Right cardiac atrium (tissue), 5 donors: Measurements from ENCODE around the gene C19orf67. TPM values are rescaled to one million over a fixed set of nuclear protein-coding genes. Genes with fewer than 3 reads are reported as not detected.
A peak's percentile ranks its signal among the peaks of the same experiment; 100 is the strongest.

Experiments
- ATAC-seq, 2 donors: fragments of 200-7000 bp; cut with Tn5 transposase; one replicate each; pipeline versions ENCODE4 v1.8.0 to v1.9.1; 2020; ENCODE audit warnings: moderate library complexity in 2 of 2, mild to moderate bottlenecking in 1 of 2
- DNase-seq, 3 donors: peaks; one replicate each; pipeline ENCODE4 v3.0.0-alpha.2; 2020
- H3K27ac ChIP-seq: one replicate; pipeline ENCODE4 v1.5.1; 2013; ENCODE audit warnings: mild to moderate bottlenecking, low read length, control low read depth, moderate library complexity
- H3K27me3 ChIP-seq: one replicate; pipeline ENCODE4 v1.6.1; 2013; ENCODE audit not compliant: control insufficient read depth, insufficient read depth
- H3K4me1 ChIP-seq: one replicate; pipeline ENCODE4 v1.6.1; 2013; ENCODE audit warnings: low read length; ENCODE audit not compliant: control insufficient read depth, insufficient read depth
- H3K4me3 ChIP-seq: one replicate; pipeline ENCODE4 v1.5.1; 2013; ENCODE audit warnings: low read length, control low read depth
- H3K9me3 ChIP-seq: one replicate; pipeline ENCODE4 v1.6.1; 2013; ENCODE audit warnings: low read length; ENCODE audit not compliant: control insufficient read depth
- WGBS: extraction: QIAGEN DNeasy Blood & Tissue Kit; methylation state at CpG from one replicate; pipeline ENCODE4 v1.1.7; 2013; 5-methylcytosine and 5-hydroxymethylcytosine counted together
- intact Hi-C, 4 donors: fragments of 100-400 bp; cut with DNase I; formaldehyde crosslinking; loops; one replicate each; pipeline versions ENCODE4 v1.11.0 to v1.14.0; 2022 to 2023
- polyA plus RNA-seq: library from polyadenylated mRNA; stranded (reverse); fragments of 200-250 nt; gene quantifications from one replicate; pipeline ENCODE4 v1.2.3, GENCODE V29; 2013
- total RNA-seq, 4 donors: library from RNA; stranded (reverse); fragmentation: NEBNext Ultra II Directional; extraction: Animal tissue kit (Norgen Biotek cat#: 25700); gene quantifications; one replicate each; pipeline ENCODE4 v1.2.1, GENCODE V29; 2021
- donor health status: healthy with polysubstance abuse.
- donor health status: DM: no; HTN: yes; CAD: no.
- donor health status: DM: no; HTN: no; CAD: no.
- donor health status: DM: no; HTN: yes; CAD: no; lungs with severe emphysema.
- donor health status: DM: yes; HTN: yes; CAD: no.

The C19orf67 gene
- total and polyA plus RNA-seq, 5 donors, result not detected

DNA sequence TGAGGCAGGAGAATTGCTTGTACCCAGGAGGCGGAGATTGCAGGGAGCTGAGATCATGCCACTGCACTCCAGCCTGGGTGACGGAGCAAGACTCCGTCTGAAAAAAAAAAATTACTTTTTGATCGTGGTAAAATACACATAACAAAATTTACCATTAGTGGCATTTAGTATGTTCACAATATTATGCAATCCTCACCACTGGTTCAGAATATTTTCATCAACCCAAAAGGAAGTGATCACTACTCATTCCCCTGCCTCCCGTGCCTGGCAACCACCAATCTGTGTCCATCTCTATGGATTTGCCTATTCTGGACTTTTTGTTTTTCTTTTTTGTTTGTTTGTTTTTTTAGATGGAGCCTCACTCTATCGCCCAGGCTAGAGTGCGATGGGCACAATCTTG lies 22.5 kb downstream of the C19orf67 start:
- H3K27ac ChIP-seq, result no peak overlapping the region
- DNase-seq, result no peak
- H3K4me3 ChIP-seq, result no peak overlapping the region
- H3K27me3 ChIP-seq, result no peaks in the 10 kb centered on the region
- H3K4me1 ChIP-seq, result no peaks in the 10 kb centered on the region
- no peaks in the 10 kb centered on the region for H3K9me3 ChIP-seq
- intact Hi-C loops, result no loop called here
- 78% methylated on average over 7 of the region's 7 CpGs for WGBS
- no peak for ATAC-seq

DNA sequence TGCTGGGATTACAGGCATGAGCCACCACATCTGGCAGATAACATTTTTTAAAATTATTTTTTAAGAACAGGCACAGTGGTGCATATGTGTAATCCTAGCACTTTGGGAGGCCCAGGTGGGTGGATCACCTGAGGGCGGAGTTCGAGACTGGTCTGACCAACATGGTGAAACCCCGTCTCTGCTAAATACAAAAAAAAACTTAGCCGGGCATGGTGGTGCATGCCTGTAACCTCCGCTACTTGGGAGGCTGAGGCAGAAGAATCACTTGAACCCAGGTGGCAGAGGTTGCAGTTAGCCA lies 23.1 kb downstream of the C19orf67 start:
- Histone ChIP-seq H3K4me3 (no peak overlapping the region), H3K27me3 (no peaks in the 10 kb centered on the region), H3K4me1 (no peaks in the 10 kb centered on the region), H3K9me3 (no peaks in the 10 kb centered on the region), H3K27ac (no peak overlapping the region)
- ATAC-seq (no peak), DNase-seq (no peak)
- WGBS, result 91% methylated on average over 5 of the region's 5 CpGs
- intact Hi-C loops, result no loop called here

DNA sequence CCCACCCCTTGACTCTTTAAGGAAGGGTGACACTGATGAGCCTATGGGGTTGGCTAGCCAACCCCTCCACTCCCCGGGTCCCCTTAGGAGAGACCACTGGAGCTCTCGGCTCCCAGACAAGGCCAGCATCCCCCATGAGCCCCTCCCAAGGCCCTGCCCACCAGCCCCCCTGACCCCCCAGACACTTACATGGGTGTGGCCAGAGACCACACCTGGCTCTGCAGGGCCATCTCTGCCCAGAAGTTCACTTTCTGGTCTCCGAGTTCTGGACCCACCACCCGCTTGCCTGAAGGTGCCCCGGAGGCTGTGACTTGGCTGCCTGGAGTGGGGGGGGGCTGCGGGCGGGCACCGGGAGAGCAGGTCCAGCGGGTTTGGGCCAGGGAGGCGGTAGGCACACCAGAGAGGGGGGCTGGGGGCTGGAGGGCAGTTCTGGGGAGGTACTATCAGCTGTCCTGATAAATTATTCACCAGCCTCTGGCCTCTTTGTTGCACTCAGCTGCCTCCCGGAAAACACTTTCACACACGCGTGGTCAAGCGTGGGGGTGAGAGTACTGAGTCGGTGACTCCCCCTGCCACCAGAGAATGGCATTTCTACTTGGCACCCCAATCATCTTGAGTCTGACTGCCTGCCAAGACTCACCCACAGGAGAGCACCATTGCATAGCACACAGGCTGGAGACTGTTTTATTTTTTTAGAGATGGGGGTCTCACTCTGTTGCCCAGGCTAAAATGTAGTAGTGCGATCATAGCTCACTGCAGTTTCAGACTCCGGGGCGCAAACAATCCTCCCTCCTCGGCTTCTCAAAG lies 23.6 kb downstream of the C19orf67 start, which contains the start of gene PALM3:
TSS of gene PALM3 (minus strand) at position 326 of the 807 bp plus-strand sequence. CDS start at position 230, 96 bp downstream.
- Histone ChIP-seq H3K9me3 (no peaks in the 10 kb centered on the region), H3K4me1 (no peaks in the 10 kb centered on the region), H3K27ac (no peak within 1 kb of the TSS), H3K4me3 (no peak within 1 kb of the TSS), H3K27me3 (no peaks in the 10 kb centered on the region)
- intact Hi-C loops, result no loop called here
- DNase-seq (no peak), ATAC-seq (no peak)
- 66% methylated on average over 19 of the region's 19 CpGs for WGBS

DNA sequence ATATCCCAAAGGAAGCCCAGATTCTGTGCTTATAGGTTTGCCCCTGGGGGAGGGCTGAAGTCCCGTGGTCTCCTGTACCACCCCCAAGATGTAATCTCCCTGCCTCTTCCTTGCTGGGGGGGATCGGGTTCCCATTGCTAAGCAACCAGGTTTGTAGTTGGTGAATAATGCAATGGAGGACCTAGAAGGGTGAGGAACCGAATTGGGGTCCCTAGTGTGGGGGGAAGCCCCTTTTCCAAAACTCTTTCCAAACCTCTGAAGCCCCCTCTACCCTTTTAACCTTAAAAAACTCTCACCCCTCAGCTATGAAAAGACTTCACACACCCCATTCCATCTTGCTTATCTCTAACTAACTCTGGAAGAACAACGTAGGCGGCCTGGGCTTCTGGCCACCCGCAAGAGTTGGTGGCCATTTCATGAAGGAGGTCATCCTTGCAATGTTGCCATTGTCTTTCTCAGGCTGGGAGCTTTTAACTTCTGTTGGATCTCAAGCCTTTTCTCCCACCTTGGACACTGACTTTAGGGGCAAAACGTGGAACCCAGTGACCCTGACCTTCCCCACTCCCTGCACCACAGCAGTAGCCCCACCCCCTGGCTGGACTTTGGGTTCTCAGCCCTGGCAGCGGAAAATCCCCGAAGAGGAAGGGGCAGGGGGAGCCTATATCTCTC lies 24.4 kb downstream of the C19orf67 start:
- DNase-seq (no peak), ATAC-seq (no peak)
- WGBS, result 44% methylated on average over 9 of the region's 9 CpGs
- no peaks in the 10 kb centered on the region for H3K27me3 ChIP-seq
- no peak overlapping the region for H3K4me3 ChIP-seq
- H3K27ac ChIP-seq, result no peak overlapping the region
- intact Hi-C loops, result no loop called here
- H3K9me3 ChIP-seq, result no peaks in the 10 kb centered on the region
- no peaks in the 10 kb centered on the region for H3K4me1 ChIP-seq

DNA sequence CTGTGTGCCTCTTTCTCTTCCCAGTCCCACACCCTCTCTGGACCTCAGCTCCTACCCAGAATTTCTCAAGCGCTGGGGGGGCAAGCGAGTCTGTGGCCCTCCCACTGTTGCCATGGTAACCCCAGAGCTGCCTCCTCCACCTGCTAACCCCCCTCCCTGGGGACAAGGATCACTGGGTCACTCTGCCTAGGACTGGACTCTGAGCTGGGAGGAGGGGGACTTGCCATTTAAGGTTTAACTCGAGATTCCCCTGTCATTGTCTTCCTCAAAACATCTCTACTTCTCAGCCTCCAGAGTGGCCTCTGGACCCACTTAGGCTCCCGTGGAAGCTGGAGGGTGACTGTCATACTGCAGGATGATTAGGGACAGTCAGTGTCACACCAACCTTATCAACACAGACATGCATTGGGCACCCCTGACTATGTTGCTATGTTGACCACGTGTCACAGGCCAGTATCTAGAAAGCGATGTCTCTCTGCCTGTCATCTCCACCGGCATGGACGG lies 25.9 kb downstream of the C19orf67 start:
- no peaks in the 10 kb centered on the region for H3K27me3 ChIP-seq
- H3K4me1 ChIP-seq, result no peaks in the 10 kb centered on the region
- no peaks in the 10 kb centered on the region for H3K9me3 ChIP-seq
- WGBS, result 48% methylated on average over 8 of the region's 8 CpGs
- DNase-seq, result no peak
- H3K27ac ChIP-seq, result no peak overlapping the region
- intact Hi-C loops, result no loop called here
- ATAC-seq, result no peak
- H3K4me3 ChIP-seq, result no peak overlapping the region

DNA sequence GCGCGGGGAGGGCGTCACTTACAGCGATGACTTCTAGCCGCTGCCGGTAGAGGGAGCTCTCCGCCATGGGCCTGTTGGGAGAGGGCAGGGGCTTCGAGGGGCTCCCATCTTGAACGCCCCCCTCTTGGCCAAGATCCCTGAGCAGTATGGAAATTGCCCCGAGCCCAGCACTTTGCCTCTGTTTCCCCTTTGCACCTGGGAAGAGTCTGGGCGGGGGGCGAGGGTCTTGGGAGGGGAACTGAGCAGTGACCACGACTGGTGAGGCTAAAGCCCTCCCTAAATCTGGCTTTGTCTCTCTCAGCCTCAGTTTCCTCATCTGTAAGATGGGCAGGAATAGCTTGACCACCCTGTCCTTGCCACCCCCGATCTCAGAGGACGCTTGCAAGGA lies 26.5 kb downstream of the C19orf67 start:
- peak in 1 of 3 donors; percentile 63 for DNase-seq
- Histone ChIP-seq H3K4me1 (no peaks in the 10 kb centered on the region), H3K9me3 (no peaks in the 10 kb centered on the region), H3K4me3 (no peak overlapping the region), H3K27me3 (no peaks in the 10 kb centered on the region), H3K27ac (no peak overlapping the region)
- 18% methylated on average over 15 of the region's 15 CpGs for WGBS
- peak in 1 of 2 donors; percentile 14 for ATAC-seq
- intact Hi-C loops, result no loop called here

DNA sequence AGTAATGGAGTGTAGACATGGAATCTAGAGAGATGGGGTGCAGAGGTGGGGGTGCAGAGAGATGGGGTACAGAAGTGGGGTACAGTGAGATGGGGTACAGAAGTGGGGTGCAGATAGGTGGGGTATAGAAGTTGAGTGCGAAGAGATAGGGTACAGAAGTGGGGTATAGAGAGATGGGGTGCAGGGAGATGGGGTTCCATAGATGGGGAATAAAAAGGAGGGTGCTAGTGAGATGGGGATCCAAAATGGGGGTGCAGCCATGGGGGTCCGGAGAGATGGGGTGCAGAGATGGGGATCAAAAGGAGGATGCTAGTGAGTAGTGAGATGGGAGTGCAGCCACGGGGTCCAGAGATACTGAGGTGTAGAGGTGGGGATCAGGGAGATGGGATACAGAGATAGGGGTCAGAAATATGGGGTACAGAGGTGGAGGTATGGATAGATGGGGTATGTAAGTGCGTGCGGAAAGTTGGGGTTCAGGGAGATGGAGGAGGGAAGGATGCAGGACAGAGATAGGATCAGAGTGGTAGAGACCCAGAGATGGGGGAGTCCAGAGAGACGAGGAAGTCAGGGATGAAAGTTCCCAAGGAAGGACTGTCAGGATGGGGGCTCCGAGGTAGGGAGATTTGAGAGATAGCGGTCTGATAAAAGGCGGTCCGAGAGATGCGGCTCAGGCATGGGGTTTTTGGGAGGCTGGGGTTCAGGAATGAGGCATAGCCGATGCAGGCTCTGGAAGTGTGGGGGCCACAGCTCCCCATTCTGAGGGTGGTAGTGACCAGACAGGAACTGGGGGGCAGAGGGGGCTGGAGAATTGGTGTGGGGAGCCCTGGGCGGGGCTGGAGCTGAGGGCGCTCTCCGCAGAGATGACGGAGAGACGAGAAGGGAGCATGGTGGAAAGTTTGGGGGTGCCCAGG lies 27.1 kb downstream of the C19orf67 start:
- Histone ChIP-seq H3K27ac (no peak overlapping the region), H3K4me3 (no peak overlapping the region), H3K9me3 (no peaks in the 10 kb centered on the region), H3K27me3 (no peaks in the 10 kb centered on the region), H3K4me1 (no peaks in the 10 kb centered on the region)
- intact Hi-C loops, result no loop called here
- ATAC-seq (no peak), DNase-seq (no peak)
- 23% methylated on average over 17 of the region's 17 CpGs for WGBS

DNA sequence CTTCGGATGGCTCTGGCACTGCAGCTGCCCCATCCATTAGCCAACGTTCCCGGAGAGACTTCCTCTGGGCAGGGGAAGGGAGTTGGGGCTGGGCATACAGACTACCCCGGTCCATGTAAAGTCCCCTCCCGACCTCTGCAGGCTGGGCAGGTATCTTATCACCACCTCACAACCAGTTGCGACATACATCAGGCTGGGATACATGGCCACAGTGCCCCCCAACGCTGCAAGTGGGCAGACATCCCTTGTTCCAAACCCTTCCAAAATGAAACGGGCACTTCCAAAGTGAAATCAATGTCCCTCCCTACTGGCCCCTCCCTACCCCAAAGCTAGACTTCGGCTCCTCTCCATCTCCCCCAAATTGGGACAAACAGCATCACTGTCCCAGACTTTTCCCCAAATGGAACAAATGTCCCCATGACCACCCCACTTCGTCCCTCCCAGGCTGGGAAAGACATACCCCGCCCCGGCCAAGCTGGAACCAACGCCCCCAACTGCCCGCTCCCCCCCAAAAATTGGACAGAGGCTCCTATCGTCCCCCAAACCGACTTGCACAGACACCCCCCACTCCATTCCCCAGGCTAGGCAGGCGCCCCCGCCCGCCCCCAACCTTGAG lies 28.7 kb downstream of the C19orf67 start:
- H3K27ac ChIP-seq, result no peak overlapping the region
- 25% methylated on average over 19 of the region's 19 CpGs for WGBS
- H3K27me3 ChIP-seq, result no peaks in the 10 kb centered on the region
- intact Hi-C loops, result no loop called here
- ATAC-seq (no peak), DNase-seq (no peak)
- H3K4me1 ChIP-seq, result no peaks in the 10 kb centered on the region
- no peaks in the 10 kb centered on the region for H3K9me3 ChIP-seq
- peak overlapping the region; percentile 53 for H3K4me3 ChIP-seq

DNA sequence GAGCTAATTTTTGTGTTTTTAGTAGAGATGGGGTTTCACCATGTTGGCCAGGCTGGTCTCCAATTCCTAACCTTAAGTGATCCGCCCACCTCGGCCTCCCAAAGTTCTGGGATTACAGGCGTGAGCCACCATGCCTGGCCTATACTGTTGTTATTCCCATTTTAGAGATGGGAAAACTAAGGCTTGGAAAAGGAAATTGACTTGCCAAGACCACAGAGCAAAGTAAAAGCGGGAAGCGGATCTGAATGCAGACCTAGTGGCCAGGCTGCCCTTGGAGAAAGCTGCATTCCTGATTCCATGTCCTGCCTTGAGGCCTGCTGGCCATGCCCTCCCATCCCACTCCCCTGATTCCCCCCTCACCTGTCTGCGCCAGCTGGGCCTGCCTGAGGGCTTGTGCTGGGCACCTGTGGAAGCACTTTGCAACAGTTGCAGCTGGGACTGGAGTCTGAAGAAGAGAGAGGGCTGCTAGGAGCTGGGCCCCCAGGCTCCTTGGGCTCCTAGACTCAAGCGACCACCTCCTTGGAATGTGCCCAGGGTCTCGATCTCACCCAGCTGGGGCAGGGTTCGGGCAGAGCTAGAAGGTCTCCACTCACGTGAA lies 29.4 kb downstream of the C19orf67 start:
- no peaks in the 10 kb centered on the region for H3K9me3 ChIP-seq

DNA sequence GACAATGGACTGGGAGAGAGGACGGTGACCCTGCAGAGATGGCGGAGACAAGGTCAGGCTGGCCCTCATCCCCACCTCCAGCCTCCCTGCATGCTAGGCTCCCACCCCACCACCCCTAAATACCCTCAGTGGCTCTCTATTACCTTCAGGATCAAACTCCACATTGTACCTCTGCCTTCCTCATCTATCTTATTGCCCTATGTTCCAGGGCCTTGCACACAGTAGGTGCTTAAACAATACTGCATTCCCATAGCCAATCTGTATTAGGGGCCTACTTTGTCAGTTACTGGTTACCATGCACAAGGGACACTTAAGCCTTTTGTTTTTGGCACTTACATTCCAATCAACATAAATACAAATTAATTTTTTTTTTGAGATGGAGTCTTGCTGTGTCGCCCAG lies 30.2 kb downstream of the C19orf67 start:
- no peak overlapping the region for H3K4me3 ChIP-seq
- no peak for ATAC-seq
- no peak for DNase-seq
- no peak overlapping the region for H3K27ac ChIP-seq
- no peaks in the 10 kb centered on the region for H3K27me3 ChIP-seq
- no peaks in the 10 kb centered on the region for H3K9me3 ChIP-seq
- intact Hi-C loops, result no loop called here
- H3K4me1 ChIP-seq, result no peaks in the 10 kb centered on the region
- WGBS, result 88% methylated on average over 3 of the region's 3 CpGs

More for the DNA sequence above, 29.4 kb downstream of the C19orf67 start:
- H3K27me3 ChIP-seq, result no peaks in the 10 kb centered on the region
- no peaks in the 10 kb centered on the region for H3K4me1 ChIP-seq
- no peak overlapping the region for H3K4me3 ChIP-seq
- no peak for DNase-seq
- ATAC-seq, result no peak
- intact Hi-C loops, result no loop called here
- H3K27ac ChIP-seq, result no peak overlapping the region
- 94% methylated on average over 10 of the region's 10 CpGs for WGBS
